Measurements from ENCODE around the gene TMCC3.

GRCh38 chr12:94589591-94590001 is 60.8 kb downstream of the TMCC3 start:
- no peak for TF ChIP-seq HNF1B (CRISPR knock-in tag; IDR thresholded peaks at IDR 0.05)
- TF ChIP-seq SMARCC2 (IDR thresholded peaks at IDR 0.05) = no peak
- TF ChIP-seq, protein P1, sequence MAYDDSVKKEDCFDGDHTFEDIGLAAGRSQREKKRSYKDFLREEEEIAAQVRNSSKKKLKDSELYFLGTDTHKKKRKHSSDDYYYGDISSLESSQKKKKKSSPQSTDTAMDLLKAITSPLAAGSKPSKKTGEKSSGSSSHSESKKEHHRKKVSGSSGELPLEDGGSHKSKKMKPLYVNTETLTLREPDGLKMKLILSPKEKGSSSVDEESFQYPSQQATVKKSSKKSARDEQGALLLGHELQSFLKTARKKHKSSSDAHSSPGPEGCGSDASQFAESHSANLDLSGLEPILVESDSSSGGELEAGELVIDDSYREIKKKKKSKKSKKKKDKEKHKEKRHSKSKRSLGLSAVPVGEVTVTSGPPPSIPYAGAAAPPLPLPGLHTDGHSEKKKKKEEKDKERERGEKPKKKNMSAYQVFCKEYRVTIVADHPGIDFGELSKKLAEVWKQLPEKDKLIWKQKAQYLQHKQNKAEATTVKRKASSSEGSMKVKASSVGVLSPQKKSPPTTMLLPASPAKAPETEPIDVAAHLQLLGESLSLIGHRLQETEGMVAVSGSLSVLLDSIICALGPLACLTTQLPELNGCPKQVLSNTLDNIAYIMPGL (CRISPR knock-in tag; IDR thresholded peaks at IDR 0.05; ENCODE audit: borderline replicate concordance in 1 of 2, low read depth in 1 of 2) = no peak
- no peak for TF ChIP-seq RFX5 (IDR thresholded peaks at IDR 0.05; ENCODE audit: low read depth, low read length)
- TF ChIP-seq ZNF224 (CRISPR knock-in tag; IDR thresholded peaks at IDR 0.05) = no peak
- TF ChIP-seq ZNF138 (CRISPR knock-in tag; IDR thresholded peaks at IDR 0.05; ENCODE audit: low read depth) = no peak
- TF ChIP-seq, protein P2, sequence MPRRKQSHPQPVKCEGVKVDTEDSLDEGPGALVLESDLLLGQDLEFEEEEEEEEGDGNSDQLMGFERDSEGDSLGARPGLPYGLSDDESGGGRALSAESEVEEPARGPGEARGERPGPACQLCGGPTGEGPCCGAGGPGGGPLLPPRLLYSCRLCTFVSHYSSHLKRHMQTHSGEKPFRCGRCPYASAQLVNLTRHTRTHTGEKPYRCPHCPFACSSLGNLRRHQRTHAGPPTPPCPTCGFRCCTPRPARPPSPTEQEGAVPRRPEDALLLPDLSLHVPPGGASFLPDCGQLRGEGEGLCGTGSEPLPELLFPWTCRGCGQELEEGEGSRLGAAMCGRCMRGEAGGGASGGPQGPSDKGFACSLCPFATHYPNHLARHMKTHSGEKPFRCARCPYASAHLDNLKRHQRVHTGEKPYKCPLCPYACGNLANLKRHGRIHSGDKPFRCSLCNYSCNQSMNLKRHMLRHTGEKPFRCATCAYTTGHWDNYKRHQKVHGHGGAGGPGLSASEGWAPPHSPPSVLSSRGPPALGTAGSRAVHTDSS (CRISPR knock-in tag; conservative IDR thresholded peaks at IDR 0.05) = no peak
- TF ChIP-seq FOXC1 (CRISPR knock-in tag; IDR thresholded peaks at IDR 0.05; ENCODE audit: borderline replicate concordance) = no peak
- no peak for TF ChIP-seq EP300 (IDR thresholded peaks at IDR 0.05; ENCODE audit: low read depth in 2 of 2, low read length in 2 of 2)
- TF ChIP-seq EP300 (CRISPR knock-in tag; IDR thresholded peaks at IDR 0.05; ENCODE audit: borderline replicate concordance) = no peak
- no peak for TF ChIP-seq ZNF768 (CRISPR knock-in tag; IDR thresholded peaks at IDR 0.05)
- TF ChIP-seq HNRNPL (IDR thresholded peaks at IDR 0.05; ENCODE audit: low read depth, low read length) = no peak
